Measurements from ENCODE around the gene CIDEC. TPM values are rescaled to one million over a fixed set of nuclear protein-coding genes. Genes with fewer than 3 reads are reported as not detected.

The CIDEC gene
- total and polyA plus RNA-seq, 8 donors, result 0.18 to 0.68 (median 0.27) TPM; not detected in 4

DNA sequence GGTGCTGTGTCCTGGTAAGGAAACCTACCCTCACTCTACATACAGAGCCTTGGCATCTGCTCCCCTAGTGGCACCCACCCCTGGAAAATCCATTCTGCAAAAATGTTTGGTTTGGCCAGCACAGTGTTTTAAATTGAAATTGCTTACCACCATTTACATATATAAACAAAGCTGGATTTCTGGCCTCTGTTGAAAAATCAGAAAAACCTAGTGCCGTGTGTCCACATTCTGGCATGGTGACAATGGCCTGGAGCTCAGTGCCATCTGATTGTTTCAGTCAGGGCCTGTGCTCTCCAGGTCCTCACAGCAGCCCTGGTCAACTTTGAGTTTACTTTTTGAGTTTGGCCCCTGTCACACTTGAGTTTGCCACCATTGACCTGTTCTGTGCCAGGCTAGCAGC is 34.0 kb upstream of the CIDEC start:
- Histone ChIP-seq H3K4me1 (peaks cover 18 to 59% of the 10 kb centered on the region in 2 donors), H3K36me3 (no peaks in the 10 kb centered on the region), H3K9me3 (no peaks in the 10 kb centered on the region), H3K27ac (no peak overlapping the region), H3K4me3 (no peak overlapping the region), H3K27me3 (no peaks in the 10 kb centered on the region)
- intact Hi-C loops (cut with DNase I), result no loop called here
- no peak for TF ChIP-seq CTCF (IDR thresholded peaks at IDR 0.05)
- ATAC-seq, result no peak
- DNase-seq, result no peak

DNA sequence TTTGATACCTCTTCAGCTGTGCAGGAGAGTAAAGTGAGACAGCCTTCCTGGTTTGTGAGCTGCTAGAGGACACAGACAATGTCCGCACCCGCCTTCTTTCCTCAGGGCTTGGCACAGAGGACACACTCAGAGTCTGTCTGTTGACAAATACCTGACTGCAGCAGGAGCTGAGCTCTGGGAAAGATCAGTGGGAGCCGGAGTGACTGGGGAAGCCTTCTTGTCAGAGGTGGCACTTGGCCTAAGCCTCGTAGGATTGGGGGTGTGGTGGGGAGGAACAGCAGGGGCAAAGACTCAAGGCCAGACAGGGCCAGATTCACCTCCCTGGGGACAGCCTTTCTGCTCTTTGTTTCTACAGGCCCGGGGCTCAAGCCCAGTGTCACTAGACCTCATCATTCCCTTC is 33.5 kb upstream of the CIDEC start:
- H3K4me1 ChIP-seq, result peaks cover 18 to 63% of the 10 kb centered on the region in 2 donors
- DNase-seq (no peak), ATAC-seq (no peak)
- H3K36me3 ChIP-seq, result no peaks in the 10 kb centered on the region
- no peaks in the 10 kb centered on the region for H3K27me3 ChIP-seq
- H3K27ac ChIP-seq, result no peak overlapping the region
- intact Hi-C loops (cut with DNase I), result no loop called here
- no peak for TF ChIP-seq CTCF (IDR thresholded peaks at IDR 0.05)
- no peaks in the 10 kb centered on the region for H3K9me3 ChIP-seq
- H3K4me3 ChIP-seq, result no peak overlapping the region

DNA sequence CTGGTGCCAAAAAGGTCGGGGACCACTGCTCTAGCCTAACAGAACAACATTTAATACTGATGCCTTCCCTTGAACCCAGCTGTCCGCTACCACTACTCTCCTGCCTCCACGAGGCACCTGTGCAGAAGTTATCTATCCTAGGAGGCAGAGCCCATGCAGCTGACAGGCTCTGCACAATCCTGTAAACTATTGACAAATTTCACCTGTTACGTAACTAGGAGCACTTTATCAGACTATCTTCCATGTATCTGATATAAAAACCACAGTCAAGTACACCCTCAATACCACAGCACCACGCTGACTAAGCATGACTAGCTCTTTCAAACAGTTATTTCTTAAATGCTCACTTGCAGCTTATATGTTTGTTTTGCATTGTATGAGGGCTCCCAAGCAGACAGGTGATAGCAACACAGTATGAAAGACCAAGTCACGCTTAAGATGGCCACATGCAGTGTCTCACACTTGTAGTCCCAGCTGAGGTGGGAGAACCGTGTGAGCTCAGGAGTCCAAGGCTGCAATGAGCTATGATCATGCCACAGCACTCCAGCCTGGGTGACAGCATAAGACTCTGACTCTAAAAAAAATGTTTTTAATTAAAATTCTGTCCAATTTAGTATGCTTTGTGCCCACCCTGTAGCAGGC is 32.4 kb upstream of the CIDEC start:
- H3K27me3 ChIP-seq, result no peaks in the 10 kb centered on the region
- H3K9me3 ChIP-seq, result no peaks in the 10 kb centered on the region
- TF ChIP-seq CTCF (IDR thresholded peaks at IDR 0.05), result no peak
- H3K27ac ChIP-seq, result no peak overlapping the region
- no peak for ATAC-seq
- intact Hi-C loops (cut with DNase I), result no loop called here
- no peak for DNase-seq
- H3K4me3 ChIP-seq, result no peak overlapping the region
- H3K4me1 ChIP-seq, result peaks cover 9 to 51% of the 10 kb centered on the region in 2 donors
- H3K36me3 ChIP-seq, result no peaks in the 10 kb centered on the region

DNA sequence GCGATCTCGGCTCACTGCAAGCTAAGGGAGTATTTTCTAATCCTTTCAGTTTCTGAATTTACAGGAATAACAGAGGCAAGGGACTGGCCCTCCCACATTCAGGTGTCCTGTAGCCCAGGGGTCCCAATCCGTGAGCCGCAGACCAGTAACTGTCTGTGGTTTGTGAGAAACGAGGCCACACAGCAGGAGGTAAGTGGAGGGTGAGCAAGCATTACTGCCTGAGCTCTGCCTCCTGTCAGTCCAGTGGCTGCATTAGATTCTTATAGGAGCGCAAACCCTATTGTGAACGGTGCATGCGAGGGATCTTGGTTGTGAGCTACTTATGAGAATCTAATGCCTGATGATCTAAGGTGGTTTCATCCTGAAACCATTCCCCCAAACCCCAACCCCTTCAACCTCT is 31.8 kb upstream of the CIDEC start:
- no peaks in the 10 kb centered on the region for H3K36me3 ChIP-seq
- no peaks in the 10 kb centered on the region for H3K27me3 ChIP-seq
- peaks cover 6 to 45% of the 10 kb centered on the region in 2 donors for H3K4me1 ChIP-seq
- ATAC-seq, result no peak
- intact Hi-C loops (cut with DNase I), result no loop called here
- H3K9me3 ChIP-seq, result no peaks in the 10 kb centered on the region
- no peak for TF ChIP-seq CTCF (IDR thresholded peaks at IDR 0.05)
- H3K4me3 ChIP-seq, result no peak overlapping the region
- DNase-seq, result no peak
- H3K27ac ChIP-seq, result no peak overlapping the region

DNA sequence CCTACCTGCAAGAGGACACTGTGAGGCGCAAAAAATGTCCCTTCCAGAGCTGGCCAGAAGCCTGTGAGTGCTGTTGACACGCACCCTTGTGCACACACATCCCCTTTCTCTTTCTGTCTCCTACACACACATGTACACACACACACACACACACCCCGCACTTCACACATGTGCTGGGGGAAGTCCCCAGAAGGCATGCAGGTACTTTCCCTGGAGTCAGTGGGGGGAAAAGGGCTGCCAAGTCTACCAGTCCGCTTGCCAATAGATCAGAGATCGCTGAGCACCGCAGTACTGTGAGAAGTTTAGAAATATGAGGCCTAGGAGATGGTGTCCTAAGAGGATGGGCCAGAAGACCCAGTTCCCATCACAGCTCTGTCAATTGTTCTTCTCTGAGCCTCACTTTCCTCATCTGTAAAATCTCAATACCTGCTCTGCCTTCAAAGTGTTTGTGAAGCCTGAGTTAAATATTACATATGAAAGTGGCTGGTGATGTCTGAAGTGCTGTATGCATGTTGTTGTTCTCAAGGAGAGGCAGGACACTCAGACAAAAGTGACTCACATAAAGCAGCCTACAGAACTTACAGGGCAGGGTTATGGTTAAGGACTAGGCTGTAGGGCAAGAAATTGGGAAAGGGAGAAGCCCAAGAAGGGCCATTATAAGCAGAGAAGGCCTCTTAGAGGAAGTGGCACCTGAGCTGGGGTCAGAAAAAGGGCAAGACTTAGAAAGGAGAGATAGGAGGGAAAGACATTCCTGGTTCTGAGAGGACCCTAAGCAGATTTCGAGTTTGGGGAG is 29.4 kb upstream of the CIDEC start:
- intact Hi-C loops (cut with DNase I), result no loop called here
- peak; percentile 91 for ATAC-seq
- DNase-seq, result peak in 1 of 4 donors; percentile 48
- no peaks in the 10 kb centered on the region for H3K27me3 ChIP-seq
- H3K4me1 ChIP-seq, result peaks cover 0 to 21% of the 10 kb centered on the region in 2 donors
- no peak overlapping the region for H3K4me3 ChIP-seq
- H3K27ac ChIP-seq, result peak overlapping the region in 1 of 2 donors; percentile 7
- H3K36me3 ChIP-seq, result no peaks in the 10 kb centered on the region
- no peak for TF ChIP-seq CTCF (IDR thresholded peaks at IDR 0.05)
- no peaks in the 10 kb centered on the region for H3K9me3 ChIP-seq
